ENCODE data around the gene CRIM1. TPM values are rescaled to one million over a fixed set of nuclear protein-coding genes. Genes with fewer than 3 reads are reported as not detected.

Gene CRIM1
- total and polyA plus RNA-seq, 10 donors: 7.1 to 213 (median 110) TPM

- no peaks in the 10 kb centered on the region for H3K9me3 ChIP-seq
- no peak overlapping the region for H3K4me3 ChIP-seq
- H3K36me3 ChIP-seq: peaks cover 0 to 90% (median 46%) of the 10 kb centered on the region in 6 donors
- WGBS, 5 donors: 26 to 53% (median 38%) methylated on average over 4 of the region's 4 CpGs
- H3K4me1 ChIP-seq: peaks cover 0 to 26% (median 9%) of the 10 kb centered on the region in 6 donors
- peak overlapping the region in 4 of 8 donors; percentile 16 to 59 (median 40) for H3K27ac ChIP-seq
- intact Hi-C loops (cut with DNase I; ENCODE audit: low total_unique reads): no loop called here
- TF ChIP-seq POLR2A (IDR thresholded peaks at IDR 0.05) (no peak), POLR2AphosphoS5 (IDR thresholded peaks at IDR 0.05) (peak in 1 of 3 donors; percentile 28)
- no peaks in the 10 kb centered on the region for H3K27me3 ChIP-seq (replicated peaks in 1 of 7)
- no peak for DNase-seq
These were observed 198.1 kb downstream of the CRIM1 start for GRCh38 chr2:36553683-36554082.

- Histone ChIP-seq H3K4me1 (peaks cover 0 to 20% (median 9%) of the 10 kb centered on the region in 6 donors), H3K4me3 (no peak overlapping the region), H3K36me3 (peaks cover 0 to 86% (median 43%) of the 10 kb centered on the region in 6 donors), H3K27ac (no peak overlapping the region), H3K27me3 (replicated peaks in 1 of 7) (no peaks in the 10 kb centered on the region), H3K9me3 (no peaks in the 10 kb centered on the region)
- intact Hi-C loops (cut with DNase I; ENCODE audit: low total_unique reads): no loop called here
- TF ChIP-seq POLR2A (IDR thresholded peaks at IDR 0.05) (no peak), POLR2AphosphoS5 (IDR thresholded peaks at IDR 0.05) (no peak), CTCF (IDR thresholded peaks at IDR 0.05 in 8 of 11, conservative IDR thresholded peaks at IDR 0.05 in 3 of 11) (no peak)
- no peak for DNase-seq
- 88 to 98% (median 92%) methylated on average over 1 of the region's 1 CpG for WGBS, 5 donors
These were observed 199.0 kb downstream of the CRIM1 start for GRCh38 chr2:36554531-36554930.

- no peak overlapping the region for H3K27ac ChIP-seq
- intact Hi-C loops (cut with DNase I; ENCODE audit: low total_unique reads): no loop called here
These were observed 200.2 kb downstream of the CRIM1 start for GRCh38 chr2:36555789-36556188.

GRCh38 chr2:36556842-36557241 lies 201.3 kb downstream of the CRIM1 start:
- intact Hi-C loops (cut with DNase I; ENCODE audit: low total_unique reads): no loop called here
- Histone ChIP-seq H3K4me1 (peaks cover 0 to 20% (median 11%) of the 10 kb centered on the region in 6 donors), H3K36me3 (peaks cover 0 to 82% (median 30%) of the 10 kb centered on the region in 6 donors), H3K4me3 (no peak overlapping the region), H3K27me3 (replicated peaks in 1 of 7) (no peaks in the 10 kb centered on the region), H3K9me3 (no peaks in the 10 kb centered on the region), H3K27ac (no peak overlapping the region)
- WGBS, 5 donors: 70 to 96% (median 88%) methylated on average over 1 of the region's 1 CpG
- no peak for DNase-seq
- TF ChIP-seq CTCF (IDR thresholded peaks at IDR 0.05 in 8 of 11, conservative IDR thresholded peaks at IDR 0.05 in 3 of 11): no peak

More at GRCh38 chr2:36555789-36556188, 200.2 kb downstream of the CRIM1 start:
- Histone ChIP-seq H3K4me3 (no peak overlapping the region), H3K9me3 (no peaks in the 10 kb centered on the region), H3K27me3 (replicated peaks in 1 of 7) (no peaks in the 10 kb centered on the region), H3K36me3 (peaks cover 0 to 85% (median 41%) of the 10 kb centered on the region in 6 donors), H3K4me1 (peaks cover 0 to 16% (median 7%) of the 10 kb centered on the region in 6 donors)
- TF ChIP-seq POLR2AphosphoS5 (IDR thresholded peaks at IDR 0.05) (no peak), POLR2A (IDR thresholded peaks at IDR 0.05) (no peak), CTCF (IDR thresholded peaks at IDR 0.05 in 8 of 11, conservative IDR thresholded peaks at IDR 0.05 in 3 of 11) (no peak)
- no peak for DNase-seq
- WGBS, 5 donors: 62 to 82% (median 78%) methylated on average over 3 of the region's 3 CpGs

All from spleen (tissue), 11 donors.